Measurements from ENCODE around the gene SELENOM. TPM values are rescaled to one million over a fixed set of nuclear protein-coding genes. Genes with fewer than 3 reads are reported as not detected.
"Not testable (repeated sequence)": the region's sequence is repeated elsewhere in the genome, so short reads cannot be mapped to it uniquely, and the experiment has no call there.

Gene SELENOM
- total RNA-seq, 4 donors from 2014 or later: 591 to 706 (median 650) TPM

DNA sequence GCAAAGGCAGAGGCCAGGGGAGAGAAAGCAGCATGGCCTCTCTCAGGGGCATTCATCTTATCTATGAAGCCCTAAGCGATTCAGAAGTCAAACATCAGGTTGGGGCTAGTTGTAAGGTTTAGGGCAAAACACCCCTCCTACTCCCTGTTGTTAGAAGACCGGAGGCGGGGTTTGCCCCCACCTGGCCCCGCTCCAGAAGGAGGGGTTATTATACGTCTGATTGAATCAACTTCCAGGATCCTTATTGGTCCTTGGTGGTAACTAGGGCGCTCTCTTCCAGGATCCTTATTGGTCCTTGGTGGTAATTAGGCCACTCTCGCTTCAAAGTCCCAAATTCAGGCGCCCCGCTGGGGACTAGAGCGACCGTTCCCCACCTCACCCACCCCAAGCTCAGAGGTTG is 38.4 kb downstream of the SELENOM start:
- Histone ChIP-seq H3K36me3 (no peaks in the 10 kb centered on the region), H3K27me3 (no peaks in the 10 kb centered on the region), H3K27ac (no peak overlapping the region), H3K4me1 (no peaks in the 10 kb centered on the region), H3K4me3 (no peak overlapping the region), H3K9me3 (no peaks in the 10 kb centered on the region)
- DNase-seq (ENCODE audit: low spot score in 2 of 2): no peak
- WGBS, 2 donors: 72 to 73% methylated on average over 11 of the region's 11 CpGs
- TF ChIP-seq POLR2A (IDR thresholded peaks at IDR 0.05) (no peak), EP300 (IDR thresholded peaks at IDR 0.05) (no peak)
- TF ChIP-seq, protein P1, sequence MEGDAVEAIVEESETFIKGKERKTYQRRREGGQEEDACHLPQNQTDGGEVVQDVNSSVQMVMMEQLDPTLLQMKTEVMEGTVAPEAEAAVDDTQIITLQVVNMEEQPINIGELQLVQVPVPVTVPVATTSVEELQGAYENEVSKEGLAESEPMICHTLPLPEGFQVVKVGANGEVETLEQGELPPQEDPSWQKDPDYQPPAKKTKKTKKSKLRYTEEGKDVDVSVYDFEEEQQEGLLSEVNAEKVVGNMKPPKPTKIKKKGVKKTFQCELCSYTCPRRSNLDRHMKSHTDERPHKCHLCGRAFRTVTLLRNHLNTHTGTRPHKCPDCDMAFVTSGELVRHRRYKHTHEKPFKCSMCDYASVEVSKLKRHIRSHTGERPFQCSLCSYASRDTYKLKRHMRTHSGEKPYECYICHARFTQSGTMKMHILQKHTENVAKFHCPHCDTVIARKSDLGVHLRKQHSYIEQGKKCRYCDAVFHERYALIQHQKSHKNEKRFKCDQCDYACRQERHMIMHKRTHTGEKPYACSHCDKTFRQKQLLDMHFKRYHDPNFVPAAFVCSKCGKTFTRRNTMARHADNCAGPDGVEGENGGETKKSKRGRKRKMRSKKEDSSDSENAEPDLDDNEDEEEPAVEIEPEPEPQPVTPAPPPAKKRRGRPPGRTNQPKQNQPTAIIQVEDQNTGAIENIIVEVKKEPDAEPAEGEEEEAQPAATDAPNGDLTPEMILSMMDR (IDR thresholded peaks at IDR 0.05): no peak

DNA sequence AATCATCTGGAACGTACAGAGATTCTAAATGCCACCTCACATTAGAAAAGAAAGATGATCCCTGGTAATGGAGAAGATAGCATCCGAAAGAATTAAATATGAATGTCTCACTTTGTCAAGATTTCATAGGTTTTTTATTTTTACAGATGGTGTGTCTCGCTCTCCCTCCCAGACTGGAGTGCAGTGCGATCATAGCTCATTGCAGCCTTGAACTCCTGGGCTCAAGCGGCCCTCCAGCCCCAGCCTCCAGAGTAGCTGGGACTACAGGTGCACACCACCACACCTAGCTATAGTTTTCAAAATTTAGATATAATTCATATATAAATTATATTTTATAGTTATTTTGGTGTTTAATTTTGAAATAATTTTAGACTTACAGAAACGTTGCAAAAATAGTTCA is 43.0 kb downstream of the SELENOM start:
- TF ChIP-seq EP300 (IDR thresholded peaks at IDR 0.05) (no peak), POLR2A (IDR thresholded peaks at IDR 0.05) (no peak)
- TF ChIP-seq, protein P1 (IDR thresholded peaks at IDR 0.05): no peak
- Histone ChIP-seq H3K4me1 (no peaks in the 10 kb centered on the region), H3K27me3 (no peaks in the 10 kb centered on the region), H3K9me3 (no peaks in the 10 kb centered on the region), H3K36me3 (no peaks in the 10 kb centered on the region), H3K27ac (no peak overlapping the region), H3K4me3 (no peak overlapping the region)
- WGBS, 2 donors: 88 to 89% methylated on average over 6 of the region's 6 CpGs
- DNase-seq (ENCODE audit: low spot score in 2 of 2): no peak

DNA sequence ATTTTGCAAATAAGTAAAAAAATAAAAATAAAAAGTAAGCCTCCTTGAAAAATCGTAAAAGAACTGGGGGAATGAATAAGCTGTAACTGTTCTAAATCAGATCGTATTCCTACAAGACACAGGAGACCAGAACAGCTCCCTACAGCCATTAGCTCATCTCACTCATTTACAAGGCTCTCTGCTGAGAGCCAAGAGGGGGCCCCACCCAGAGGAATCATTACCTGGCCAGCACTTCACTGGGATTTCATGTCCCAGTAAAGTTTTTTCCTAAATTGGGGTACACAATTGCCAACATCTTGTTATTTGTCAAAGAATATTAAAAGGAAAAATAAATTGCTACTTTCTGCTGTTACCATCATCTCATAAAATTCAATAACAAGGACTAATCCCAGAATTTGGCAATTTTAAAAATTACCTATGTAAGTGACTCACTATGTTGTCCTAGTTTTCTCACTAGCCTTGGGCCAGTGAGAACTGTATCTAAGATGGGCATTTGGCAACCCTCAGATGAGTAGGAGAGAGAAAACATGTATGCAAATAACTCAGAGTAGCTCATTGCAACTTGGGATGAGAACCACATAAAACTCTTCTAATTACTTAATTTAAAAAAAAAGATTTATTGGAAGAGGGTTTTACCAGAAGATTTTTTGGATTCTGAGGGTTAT is 44.7 kb downstream of the SELENOM start:
- Histone ChIP-seq H3K9me3 (no peaks in the 10 kb centered on the region), H3K4me3 (no peak overlapping the region), H3K27me3 (no peaks in the 10 kb centered on the region), H3K36me3 (no peaks in the 10 kb centered on the region), H3K27ac (no peak overlapping the region), H3K4me1 (no peaks in the 10 kb centered on the region)
- WGBS, 2 donors: 47 to 59% methylated on average over 2 of the region's 2 CpGs
- TF ChIP-seq, protein P1 (IDR thresholded peaks at IDR 0.05): no peak
- TF ChIP-seq EP300 (IDR thresholded peaks at IDR 0.05) (no peak), POLR2A (IDR thresholded peaks at IDR 0.05) (no peak)
- no peak for DNase-seq (ENCODE audit: low spot score in 2 of 2)

DNA sequence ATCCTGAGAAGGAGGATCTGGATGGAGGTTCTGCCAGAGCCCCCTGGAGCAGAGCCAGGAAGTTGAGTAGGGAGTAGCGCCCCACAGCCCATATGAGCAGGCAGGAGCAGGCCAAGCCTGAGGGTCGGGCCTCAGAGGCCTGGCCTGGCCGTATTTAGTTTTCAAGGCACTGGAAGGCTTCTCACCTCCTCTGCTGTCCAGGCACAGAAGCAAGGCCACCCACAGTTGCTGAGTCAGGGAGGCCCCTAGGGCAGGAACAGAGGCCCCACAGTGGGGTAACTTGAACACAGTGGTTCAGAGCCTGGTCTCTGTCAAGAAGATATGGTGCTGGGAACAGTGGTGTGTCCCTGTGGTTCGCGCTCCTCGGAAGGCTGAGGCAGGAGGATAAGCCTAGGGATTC is 47.7 kb downstream of the SELENOM start:
- WGBS, 2 donors: 25 to 62% methylated on average over 3 to 6 of the region's 6 CpGs
- not testable (repeated sequence) for DNase-seq (ENCODE audit: low spot score in 2 of 2); H3K36me3 ChIP-seq; H3K4me3 ChIP-seq; H3K9me3 ChIP-seq; H3K27me3 ChIP-seq
- peaks cover 0 to 14% (median 5%) of the 10 kb centered on the region in 4 donors for H3K4me1 ChIP-seq
- H3K27ac ChIP-seq: peak overlapping the region in 1 of 4 donors; percentile 28

DNA sequence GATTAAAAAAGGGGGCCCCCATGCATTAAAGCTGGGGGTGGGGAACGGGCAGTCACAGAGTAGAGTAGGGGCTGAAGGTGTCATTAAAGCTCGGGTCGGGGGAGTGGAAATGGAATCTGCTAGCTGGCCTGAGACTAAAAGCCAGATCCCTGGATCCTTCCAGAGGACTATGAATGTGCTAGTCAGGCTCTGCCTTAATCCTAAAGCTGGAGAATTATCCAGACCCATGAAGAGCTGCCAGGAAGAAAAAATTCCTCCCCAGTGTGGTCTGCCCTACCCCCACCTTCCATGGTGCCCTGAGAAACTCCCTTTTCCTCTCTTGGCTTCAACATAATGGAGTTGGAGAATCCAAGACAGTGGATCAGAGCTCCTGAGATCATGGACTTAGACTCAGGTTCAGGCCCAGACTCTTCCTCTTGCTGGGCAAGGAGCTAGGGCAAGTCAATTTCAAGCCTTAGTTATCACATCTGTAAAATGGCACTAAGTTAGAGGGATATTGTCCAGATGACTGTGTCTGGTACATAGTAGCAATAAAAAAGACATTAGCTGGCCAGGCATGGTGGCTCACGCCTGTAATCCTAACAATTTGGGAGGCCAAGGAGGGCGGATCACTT is 50.3 kb downstream of the SELENOM start:
- no peak for DNase-seq (ENCODE audit: low spot score in 2 of 2)
- H3K4me1 ChIP-seq: peaks cover 0 to 17% (median 7%) of the 10 kb centered on the region in 4 donors
- no peaks in the 10 kb centered on the region for H3K36me3 ChIP-seq
- H3K4me3 ChIP-seq: no peak overlapping the region
- TF ChIP-seq, protein P1 (IDR thresholded peaks at IDR 0.05): no peak
- TF ChIP-seq POLR2A (IDR thresholded peaks at IDR 0.05) (no peak), EP300 (IDR thresholded peaks at IDR 0.05) (no peak)
- H3K9me3 ChIP-seq: no peaks in the 10 kb centered on the region
- peak overlapping the region in 3 of 4 donors; percentile 75 to 95 (median 91) for H3K27ac ChIP-seq
- H3K27me3 ChIP-seq: no peaks in the 10 kb centered on the region
- 74 to 75% methylated on average over 5 of the region's 5 CpGs for WGBS, 2 donors
